NCI-H2227 treated with DMSO at 0.1 percent for 48 hours (cell line): ENCODE data around the gene SLC4A5.

ENCODE experiments used
- DNase-seq: peaks from one replicate; lab custom pipeline; 2025; lab: John Stamatoyannopoulos, UW

Gene SLC4A5

GRCh38 chr2:74269667-74270066, 73.5 kb downstream of the SLC4A5 start:
- DNase-seq = no peak

DNA sequence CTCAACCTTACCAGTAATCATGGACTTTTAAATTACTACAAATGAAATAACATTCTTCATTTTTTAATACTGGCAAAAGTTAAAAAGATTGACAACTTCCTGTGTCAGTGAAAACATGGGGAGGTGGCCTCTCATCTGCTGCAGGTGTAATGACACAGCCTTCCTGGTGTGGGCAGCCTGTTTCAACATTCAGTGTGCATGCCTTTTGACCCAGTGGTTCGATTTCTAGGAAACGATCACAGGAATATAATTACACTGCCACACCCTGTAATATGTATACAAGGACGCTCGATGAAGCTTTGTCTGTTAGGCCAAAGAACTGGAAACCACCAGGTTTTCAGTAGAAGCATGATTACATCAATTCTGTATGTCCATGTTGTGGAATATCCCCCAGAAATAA, 76.1 kb downstream of the SLC4A5 start:
- DNase-seq = peak; percentile 14

DNA sequence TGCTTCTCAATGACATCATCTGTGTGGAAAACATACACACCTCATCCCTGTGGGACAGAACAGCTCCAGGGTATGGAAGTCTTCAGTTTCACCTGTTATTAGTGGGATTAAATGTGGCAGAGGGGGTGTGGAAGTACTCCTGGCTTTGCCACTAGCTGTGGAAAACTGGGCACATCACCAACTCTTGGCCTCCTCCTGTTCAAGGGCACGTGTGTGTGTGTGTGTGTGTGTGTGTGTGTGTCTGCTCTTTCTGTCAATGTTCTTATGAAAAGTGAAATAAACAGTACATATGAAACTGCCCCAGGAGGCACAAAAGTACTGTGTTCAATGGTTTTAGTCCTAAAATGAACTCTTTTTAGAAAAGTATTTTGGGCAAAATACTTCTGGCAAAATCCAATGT, 78.9 kb downstream of the SLC4A5 start:
- DNase-seq = no peak

- no peak for DNase-seq
These were observed 80.5 kb downstream of the SLC4A5 start for GRCh38 chr2:74262681-74263080.

- no peak for DNase-seq
These were observed 81.9 kb downstream of the SLC4A5 start for GRCh38 chr2:74261204-74261864.

- no peak for DNase-seq
These were observed 82.7 kb downstream of the SLC4A5 start for GRCh38 chr2:74260495-74260894.

GRCh38 chr2:74259733-74260132, 83.5 kb downstream of the SLC4A5 start:
- DNase-seq = no peak

DNA sequence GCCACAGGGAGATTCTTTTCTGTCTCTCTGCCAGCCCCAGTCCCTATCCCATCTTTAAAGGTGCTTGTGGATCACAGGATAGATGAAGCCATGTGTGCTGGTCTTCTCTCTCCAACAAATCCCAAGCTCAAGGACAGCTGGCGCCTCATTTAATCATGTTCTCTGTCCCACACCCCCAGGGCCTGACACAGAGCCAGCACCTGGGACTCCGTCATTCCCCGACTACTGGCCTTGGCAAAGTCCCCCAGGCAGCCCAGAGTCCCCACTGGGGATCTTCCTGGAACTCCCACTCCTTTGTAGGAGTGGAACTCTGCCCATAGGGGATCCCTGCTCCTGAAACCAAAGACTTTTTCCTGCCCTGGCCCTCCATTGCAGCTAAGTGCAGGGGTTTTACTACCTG, 84.0 kb downstream of the SLC4A5 start:
- DNase-seq = no peak

DNA sequence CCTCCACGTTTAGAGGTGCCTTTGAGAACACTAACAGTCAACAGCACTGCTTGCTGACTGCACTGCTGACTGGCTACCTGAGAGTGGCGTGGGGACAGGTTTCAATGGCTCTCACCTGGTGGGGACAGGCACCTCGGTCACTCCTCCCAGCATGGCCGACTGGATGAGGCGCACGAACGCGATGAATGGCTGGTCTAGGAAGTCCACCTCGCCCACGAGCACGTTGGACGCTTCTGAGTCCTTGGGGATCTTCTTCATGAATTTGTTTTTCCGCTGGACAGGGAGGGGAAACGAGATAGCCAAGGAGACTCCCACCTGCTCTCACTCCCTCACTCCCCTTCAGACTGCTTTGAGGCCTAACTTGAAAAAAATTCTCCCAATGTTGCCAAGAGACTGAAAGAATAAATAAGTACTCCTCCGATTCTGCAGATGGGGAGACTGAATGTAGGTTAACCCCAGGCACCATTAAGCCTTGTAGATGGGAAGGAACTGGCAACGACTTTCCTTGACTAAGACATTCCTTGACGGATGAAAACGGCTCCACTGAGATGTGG, 87.5 kb downstream of the SLC4A5 start:
- DNase-seq = no peak

DNA sequence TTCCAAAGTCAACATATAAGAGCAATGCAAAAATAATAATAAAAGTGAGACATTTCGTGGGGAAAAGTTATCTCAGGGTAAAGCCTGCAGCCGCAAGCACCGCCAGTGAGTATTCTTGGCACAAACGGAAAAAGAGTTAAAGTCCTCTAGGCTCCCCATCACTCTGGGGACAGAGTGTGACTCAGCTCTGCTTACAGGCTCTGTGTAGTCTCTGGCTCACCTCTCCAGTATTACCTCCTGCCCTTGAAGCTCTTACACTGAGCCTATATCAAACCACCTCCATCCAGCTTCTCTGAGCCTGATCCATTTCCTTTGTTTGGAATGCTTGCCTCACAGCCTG, 89.3 kb downstream of the SLC4A5 start:
- no peak for DNase-seq

GRCh38 chr2:74253306-74253970, 89.8 kb downstream of the SLC4A5 start:
- DNase-seq = no peak

DNA sequence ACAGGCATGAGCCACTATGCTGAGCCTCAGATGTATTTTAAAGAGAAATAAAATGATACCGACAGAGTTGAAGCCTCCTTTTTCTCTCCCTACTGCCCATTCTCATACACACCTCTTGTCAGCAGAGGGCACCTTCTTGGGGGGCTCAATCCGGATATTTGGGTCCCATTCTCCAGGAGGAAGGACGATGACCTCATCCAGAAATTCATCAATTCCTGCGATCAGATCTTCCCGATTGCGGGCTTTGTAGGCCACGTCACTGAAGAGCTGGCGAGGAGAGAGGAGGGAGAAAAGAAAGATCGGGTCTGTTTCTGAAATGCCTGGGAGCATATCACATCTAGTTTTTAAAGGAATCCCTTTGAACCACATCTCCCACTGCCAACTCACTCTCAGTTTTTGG, 90.4 kb downstream of the SLC4A5 start:
- DNase-seq = no peak

- DNase-seq = no peak
These were observed 91.2 kb downstream of the SLC4A5 start for GRCh38 chr2:74252036-74252435.

- peak; percentile 22 for DNase-seq
These were observed 93.0 kb downstream of the SLC4A5 start for GRCh38 chr2:74250189-74250631.

DNA sequence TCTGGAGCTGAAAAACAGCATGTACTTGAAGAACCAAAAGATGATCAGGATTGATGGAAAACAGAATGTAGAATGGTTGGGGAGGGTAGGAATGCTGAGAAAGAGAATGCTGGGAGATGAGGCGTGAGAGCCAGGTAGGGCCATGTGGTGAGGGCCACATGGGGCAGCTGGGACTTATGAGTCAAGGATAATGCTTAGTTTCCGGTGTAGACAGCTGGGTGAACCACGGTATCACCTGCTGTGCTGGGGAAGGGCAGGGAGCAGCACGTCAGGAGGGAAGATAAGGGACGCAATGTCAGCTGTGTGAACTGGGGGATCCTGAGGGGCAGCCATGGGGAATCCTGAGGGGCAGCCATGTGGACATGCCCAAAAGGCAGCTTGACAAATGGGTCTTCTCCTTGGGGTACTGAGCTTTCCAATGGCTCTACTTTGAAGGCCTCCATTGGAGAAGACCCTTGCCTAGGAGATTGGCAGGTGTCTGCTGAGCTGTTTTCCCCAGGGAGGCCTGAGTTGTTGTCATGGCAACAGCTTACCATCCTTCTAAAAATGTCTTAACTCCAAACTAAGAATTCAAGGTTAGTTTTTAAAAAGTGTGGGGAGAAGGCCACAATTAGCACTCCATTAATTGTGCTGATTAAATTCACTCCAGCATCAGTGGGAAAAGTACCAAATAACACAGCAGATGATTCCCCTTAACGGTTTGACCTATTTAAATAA, 93.7 kb downstream of the SLC4A5 start:
- DNase-seq = no peak

DNA sequence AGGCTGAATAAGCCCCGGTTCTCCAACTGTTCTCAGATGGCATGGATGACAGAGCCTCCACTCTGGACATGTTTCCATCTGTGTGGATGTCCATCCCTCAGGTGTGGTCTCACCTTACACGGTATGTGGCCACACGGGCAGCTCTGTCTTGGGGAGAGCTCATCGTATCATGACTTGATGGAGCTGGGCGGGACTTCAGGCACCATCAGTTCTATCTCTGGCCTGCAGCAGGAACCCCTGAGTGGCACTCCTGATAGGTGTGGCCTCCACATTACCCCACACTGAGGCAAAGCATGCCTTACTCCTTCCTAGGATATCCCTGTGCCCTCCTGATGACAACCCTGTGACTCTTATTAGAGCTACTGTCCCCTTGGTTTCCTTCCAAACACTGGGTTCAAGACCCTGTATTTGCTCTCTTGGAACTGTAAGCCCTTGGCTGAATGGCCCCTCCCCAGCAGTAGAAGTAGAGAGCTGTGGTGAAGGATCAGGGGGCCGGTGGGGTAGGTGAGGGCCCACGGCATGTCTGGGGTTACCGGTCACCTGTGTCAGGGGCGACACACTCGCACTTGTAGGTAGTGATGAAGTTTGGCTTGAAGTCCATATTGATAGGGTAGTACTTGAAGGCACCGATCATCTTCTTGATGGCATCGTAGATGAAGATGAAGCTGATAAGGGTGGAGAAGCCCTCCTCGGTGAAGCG, 96.6 kb downstream of the SLC4A5 start:
- DNase-seq = no peak

DNA sequence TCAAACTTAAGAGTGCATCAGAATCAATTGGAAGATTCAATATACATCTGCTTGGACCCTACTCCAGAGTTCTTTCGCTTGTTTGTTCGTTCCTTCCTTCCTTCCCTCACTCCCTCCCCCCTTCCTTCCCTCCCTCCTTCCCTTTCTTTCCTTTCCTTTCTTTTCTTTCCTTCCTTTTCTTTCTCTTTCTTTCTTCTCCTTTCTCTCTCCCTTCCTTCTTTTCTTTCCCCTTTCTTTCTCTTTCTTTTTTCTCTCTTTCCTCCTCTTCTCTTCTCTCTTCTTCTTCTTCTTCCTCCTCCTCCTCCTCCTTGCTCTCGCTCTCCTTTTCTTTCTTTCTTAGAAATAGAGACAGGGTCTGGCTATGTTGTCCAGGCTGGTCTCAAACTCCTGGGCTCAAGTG, 98.9 kb downstream of the SLC4A5 start:
- DNase-seq = no peak

GRCh38 chr2:74242354-74243071, 100.7 kb downstream of the SLC4A5 start:
- DNase-seq = no peak

DNA sequence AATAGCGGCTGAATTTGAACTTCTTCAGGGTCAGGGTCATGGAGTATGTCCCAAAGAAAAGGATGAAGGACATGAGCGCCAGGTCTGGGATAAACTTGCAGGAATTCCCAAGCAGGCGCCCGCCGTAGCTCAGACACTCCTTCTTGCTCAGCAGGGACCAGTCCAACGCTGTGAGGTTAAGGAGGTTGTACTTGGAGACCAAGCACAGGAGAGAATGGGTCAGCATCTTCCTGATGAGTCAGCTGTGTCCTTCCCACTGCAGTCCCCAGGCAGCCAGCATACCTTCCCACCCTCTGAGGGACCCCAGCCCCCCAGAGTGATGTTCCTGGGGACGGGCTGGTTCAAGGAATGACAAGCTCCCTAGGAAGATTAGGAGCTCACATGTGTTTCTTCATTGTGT, 103.9 kb downstream of the SLC4A5 start:
- no peak for DNase-seq

DNA sequence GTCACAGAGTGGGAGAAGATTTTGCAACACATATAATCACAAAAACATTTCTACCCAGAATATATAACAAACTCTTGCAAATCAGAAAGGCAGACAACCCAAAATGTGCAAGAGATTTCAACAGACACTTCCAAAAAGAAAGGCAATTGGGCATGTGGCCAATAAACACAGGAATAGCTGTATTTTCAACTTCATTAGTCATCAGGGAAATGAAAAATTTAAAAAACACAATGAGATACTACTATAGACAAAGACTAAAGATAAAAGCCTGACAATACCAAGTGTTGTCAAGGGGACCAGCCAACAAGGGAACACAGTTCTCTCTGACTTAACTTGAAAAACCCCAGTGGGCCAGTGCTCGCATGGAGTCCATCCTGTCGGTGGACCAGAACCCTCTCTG, 104.3 kb downstream of the SLC4A5 start:
- no peak for DNase-seq

DNA sequence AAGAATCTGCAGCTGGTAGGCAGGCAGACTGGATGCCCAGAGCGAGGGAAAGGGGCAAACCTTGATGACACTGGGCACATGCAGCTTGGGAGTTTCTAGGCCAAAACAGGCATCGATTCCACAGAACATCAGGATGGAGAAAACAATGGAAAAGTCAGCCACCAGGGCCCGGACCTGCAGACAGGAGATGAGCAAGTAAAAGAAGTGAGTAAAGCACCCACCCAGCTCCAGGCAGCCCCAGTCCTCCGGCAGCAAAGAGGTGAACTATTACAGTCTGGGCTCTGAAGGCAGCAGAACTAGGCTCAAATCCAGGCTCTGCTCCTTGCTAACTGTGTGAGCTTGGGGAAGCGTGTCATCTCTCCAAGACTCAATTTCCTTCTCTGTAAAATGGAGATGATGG, 108.2 kb downstream of the SLC4A5 start:
- no peak for DNase-seq

GRCh38 chr2:74233648-74234047, 109.6 kb downstream of the SLC4A5 start:
- DNase-seq = no peak
